HAP-1 (cell line): ENCODE results near the gene SLC30A3.

ENCODE experiments used
- DNase-seq, 2 experiments: peaks; one replicate each; pipeline ENCODE4 v3.0.0-alpha.2; 2016 to 2020; ENCODE audit warnings: low spot score in 2 of 2
- H3K27me3 ChIP-seq: fragments of 250-450 bp; sonication (Bioruptor Pico); 2 replicates; pipeline ENCODE4 v1.5.1; 2020; ENCODE audit warnings: low read depth, mild to moderate bottlenecking, moderate library complexity
- H3K36me3 ChIP-seq: fragments of 250-450 bp; sonication (Bioruptor Pico); replicated peaks from 2 replicates; pipeline ENCODE4 v1.5.1; 2020; ENCODE audit warnings: mild to moderate bottlenecking
- H3K4me1 ChIP-seq: fragments of 250-450 bp; sonication (Bioruptor Pico); 2 replicates; pipeline ENCODE4 v1.5.1; 2020; ENCODE audit warnings: mild to moderate bottlenecking
- H3K4me3 ChIP-seq: fragments of 250-450 bp; sonication (Bioruptor Pico); 2 replicates; pipeline ENCODE4 v1.5.1; 2020; ENCODE audit warnings: mild to moderate bottlenecking, moderate library complexity
- H3K9me3 ChIP-seq: fragments of 250-450 bp; sonication (Bioruptor Pico); 2 replicates; pipeline ENCODE4 v1.5.1; 2020; ENCODE audit warnings: mild to moderate bottlenecking, moderate library complexity
- in situ Hi-C: fragments of 300-500 bp; cut with MboI; formaldehyde crosslinking; loops from 3 replicates; pipeline ENCODE4 v1.14.3; 2020; ENCODE audit warnings: low sequenced_read_pairs, inconsistent platforms, mixed read lengths

SLC30A3 gene

GRCh38 chr2:27298391-27299080 is 35.7 kb upstream of the SLC30A3 start:
- Histone ChIP-seq H3K9me3 (no peaks in the 10 kb centered on the region), H3K4me1 (peaks cover 9% of the 10 kb centered on the region), H3K4me3 (no peak overlapping the region), H3K27me3 (no peaks in the 10 kb centered on the region), H3K36me3 (peaks cover 8% of the 10 kb centered on the region; the same call in 1 of the 2 replicates)
- no peak for DNase-seq
- in situ Hi-C loops: no loop called here

GRCh38 chr2:27297195-27297594 is 34.3 kb upstream of the SLC30A3 start:
- H3K4me1 ChIP-seq: peaks cover 15% of the 10 kb centered on the region
- in situ Hi-C loops: no loop called here
- H3K9me3 ChIP-seq: no peaks in the 10 kb centered on the region
- H3K36me3 ChIP-seq: peaks cover 8% of the 10 kb centered on the region; the same call in 1 of the 2 replicates
- no peaks in the 10 kb centered on the region for H3K27me3 ChIP-seq
- DNase-seq: no peak
- H3K4me3 ChIP-seq: no peak overlapping the region

GRCh38 chr2:27296481-27296880 is 33.6 kb upstream of the SLC30A3 start:
- Histone ChIP-seq H3K4me1 (peaks cover 15% of the 10 kb centered on the region), H3K27me3 (no peaks in the 10 kb centered on the region), H3K36me3 (peaks cover 8% of the 10 kb centered on the region; the same call in 1 of the 2 replicates), H3K4me3 (no peak overlapping the region), H3K9me3 (no peaks in the 10 kb centered on the region)
- in situ Hi-C loops: no loop called here
- no peak for DNase-seq

GRCh38 chr2:27294928-27295327 is 32.1 kb upstream of the SLC30A3 start:
- no peaks in the 10 kb centered on the region for H3K9me3 ChIP-seq
- H3K27me3 ChIP-seq: no peaks in the 10 kb centered on the region
- DNase-seq: no peak
- H3K36me3 ChIP-seq: peaks cover 4% of the 10 kb centered on the region; the same call in 1 of the 2 replicates
- no peak overlapping the region for H3K4me3 ChIP-seq
- in situ Hi-C loops: no loop called here
- H3K4me1 ChIP-seq: peaks cover 15% of the 10 kb centered on the region

- in situ Hi-C loops: no loop called here
- H3K9me3 ChIP-seq: no peaks in the 10 kb centered on the region
- peaks cover 4% of the 10 kb centered on the region; the same call in 1 of the 2 replicates for H3K36me3 ChIP-seq
- H3K4me1 ChIP-seq: peaks cover 19% of the 10 kb centered on the region
- peak; percentile 25 to 41 for DNase-seq
- no peak overlapping the region for H3K4me3 ChIP-seq
- H3K27me3 ChIP-seq: no peaks in the 10 kb centered on the region
Observed at GRCh38 chr2:27291865-27292264, 29.0 kb upstream of the SLC30A3 start.

- DNase-seq: no peak
- no peaks in the 10 kb centered on the region for H3K27me3 ChIP-seq
- H3K4me1 ChIP-seq: peaks cover 31% of the 10 kb centered on the region
- no peaks in the 10 kb centered on the region for H3K36me3 ChIP-seq
- H3K9me3 ChIP-seq: no peaks in the 10 kb centered on the region
- no peak overlapping the region for H3K4me3 ChIP-seq
- in situ Hi-C loops: no loop called here
Observed at GRCh38 chr2:27290549-27290948, 27.7 kb upstream of the SLC30A3 start.

GRCh38 chr2:27288610-27289009 is 25.8 kb upstream of the SLC30A3 start:
- Histone ChIP-seq H3K4me3 (no peak overlapping the region), H3K27me3 (no peaks in the 10 kb centered on the region), H3K36me3 (no peaks in the 10 kb centered on the region), H3K4me1 (peaks cover 44% of the 10 kb centered on the region), H3K9me3 (no peaks in the 10 kb centered on the region)
- DNase-seq: no peak
- in situ Hi-C loops: loop anchor here (10.0 kb wide), 2 partner anchors 184 to 324 kb away; no protein-coding TSS in a partner anchor

- Histone ChIP-seq H3K9me3 (no peaks in the 10 kb centered on the region), H3K27me3 (no peaks in the 10 kb centered on the region), H3K4me1 (peaks cover 56% of the 10 kb centered on the region), H3K4me3 (no peak overlapping the region), H3K36me3 (no peaks in the 10 kb centered on the region)
- DNase-seq: peak; percentile 74 to 75
- in situ Hi-C loops: loop anchor here (10.0 kb wide), 2 partner anchors 181 to 321 kb away; no protein-coding TSS in a partner anchor
Observed at GRCh38 chr2:27285481-27285880, 22.6 kb upstream of the SLC30A3 start.

GRCh38 chr2:27284996-27285395 is 22.1 kb upstream of the SLC30A3 start:
- Histone ChIP-seq H3K4me3 (no peak overlapping the region), H3K36me3 (no peaks in the 10 kb centered on the region), H3K4me1 (peaks cover 57% of the 10 kb centered on the region), H3K9me3 (no peaks in the 10 kb centered on the region), H3K27me3 (no peaks in the 10 kb centered on the region)
- in situ Hi-C loops: loop anchor here (10.0 kb wide), 2 partner anchors 180 to 320 kb away; no protein-coding TSS in a partner anchor
- no peak for DNase-seq

GRCh38 chr2:27282892-27283291 is 20.0 kb upstream of the SLC30A3 start:
- Histone ChIP-seq H3K4me1 (peaks cover 61% of the 10 kb centered on the region), H3K36me3 (no peaks in the 10 kb centered on the region), H3K9me3 (no peaks in the 10 kb centered on the region), H3K4me3 (peak overlapping the region; percentile 20), H3K27me3 (no peaks in the 10 kb centered on the region)
- in situ Hi-C loops: loop anchor here (10.0 kb wide), 2 partner anchors 178 to 318 kb away; no protein-coding TSS in a partner anchor
- DNase-seq: peak in 1 of 2 experiments; percentile 63

- in situ Hi-C loops: loop anchor here (10.0 kb wide), 2 partner anchors 177 to 317 kb away; no protein-coding TSS in a partner anchor
- Histone ChIP-seq H3K4me1 (peaks cover 58% of the 10 kb centered on the region), H3K4me3 (peak within 1 kb of the TSS; percentile 20), H3K27me3 (no peaks in the 10 kb centered on the region), H3K9me3 (no peaks in the 10 kb centered on the region), H3K36me3 (no peaks in the 10 kb centered on the region)
- DNase-seq: peak; percentile 84 to 94
Observed at GRCh38 chr2:27281855-27282559, 19.2 kb upstream of the SLC30A3 start, which contains the start of gene TRIM54. Gene TRIM54, plus strand, starts transcription at chr2:27282429. Its CDS starts 303 bp downstream, at chr2:27282732.

- Histone ChIP-seq H3K4me3 (no peak overlapping the region), H3K9me3 (no peaks in the 10 kb centered on the region), H3K36me3 (no peaks in the 10 kb centered on the region), H3K27me3 (no peaks in the 10 kb centered on the region), H3K4me1 (peaks cover 52% of the 10 kb centered on the region)
- DNase-seq: no peak
- in situ Hi-C loops: loop anchor here (10.0 kb wide), 2 partner anchors 177 to 317 kb away; no protein-coding TSS in a partner anchor
Observed at GRCh38 chr2:27281442-27281841, 18.6 kb upstream of the SLC30A3 start.

GRCh38 chr2:27280826-27281225 is 18.0 kb upstream of the SLC30A3 start:
- Histone ChIP-seq H3K27me3 (no peaks in the 10 kb centered on the region), H3K36me3 (no peaks in the 10 kb centered on the region), H3K4me1 (peaks cover 46% of the 10 kb centered on the region), H3K4me3 (no peak overlapping the region), H3K9me3 (no peaks in the 10 kb centered on the region)
- DNase-seq: no peak
- in situ Hi-C loops: loop anchor here (10.0 kb wide), 2 partner anchors 176 to 316 kb away; no protein-coding TSS in a partner anchor

GRCh38 chr2:27278010-27278409 is 15.2 kb upstream of the SLC30A3 start:
- in situ Hi-C loops: no loop called here
- Histone ChIP-seq H3K9me3 (no peaks in the 10 kb centered on the region), H3K27me3 (no peaks in the 10 kb centered on the region), H3K36me3 (no peaks in the 10 kb centered on the region), H3K4me3 (no peak overlapping the region), H3K4me1 (peaks cover 22% of the 10 kb centered on the region)
- no peak for DNase-seq
